HL-60 (cell line): ENCODE data around the gene ADAMTSL4.

ENCODE experiments used
- DNase-seq, 2 experiments: peaks; one replicate each; pipeline ENCODE4 v3.0.0-alpha.2; 2010 to 2020; ENCODE audit warnings: low read depth in 1 of 2, low spot score in 1 of 2
- H3K27ac ChIP-seq: fragments of 250-450 bp; sonication (Bioruptor Pico); replicated peaks from 2 replicates; pipeline ENCODE4 v1.5.1; 2020; ENCODE audit warnings: mild to moderate bottlenecking, moderate library complexity
- H3K27me3 ChIP-seq: fragments of 250-450 bp; sonication (Bioruptor Pico); 2 replicates; pipeline ENCODE4 v1.5.1; 2021; ENCODE audit warnings: mild to moderate bottlenecking, moderate library complexity; ENCODE audit not compliant: insufficient read depth, poor library complexity, severe bottlenecking
- H3K4me3 ChIP-seq: replicated peaks from 2 replicates; pipeline ENCODE4 v1.5.1; 2011; ENCODE audit warnings: mild to moderate bottlenecking, control low read depth, low read length; ENCODE audit not compliant: insufficient read depth
- GABPA ChIP-seq: IDR thresholded peaks from 2 replicates; pipeline ENCODE4 v1.6.1; 2012; ENCODE audit warnings: low read depth
- POLR2AphosphoS5 ChIP-seq: IDR thresholded peaks from 2 replicates; pipeline ENCODE4 v1.6.1; 2012; ENCODE audit warnings: low read depth
- SPI1 ChIP-seq: IDR thresholded peaks from 2 replicates; pipeline ENCODE4 v1.6.1; 2012; ENCODE audit warnings: low read depth, mild to moderate bottlenecking, borderline replicate concordance
- TF ChIP-seq, protein P1 (sequence below): IDR thresholded peaks from 2 replicates; pipeline ENCODE4 v1.6.1; 2012; ENCODE audit warnings: low read depth; ENCODE audit not compliant: insufficient replicate concordance
- TF ChIP-seq, protein P2 (sequence below): IDR thresholded peaks from one replicate; pipeline ENCODE4 v1.5.1; 2011; ENCODE audit warnings: low read length, control low read depth, inconsistent platforms; ENCODE audit not compliant: insufficient read depth

ADAMTSL4 gene

DNA sequence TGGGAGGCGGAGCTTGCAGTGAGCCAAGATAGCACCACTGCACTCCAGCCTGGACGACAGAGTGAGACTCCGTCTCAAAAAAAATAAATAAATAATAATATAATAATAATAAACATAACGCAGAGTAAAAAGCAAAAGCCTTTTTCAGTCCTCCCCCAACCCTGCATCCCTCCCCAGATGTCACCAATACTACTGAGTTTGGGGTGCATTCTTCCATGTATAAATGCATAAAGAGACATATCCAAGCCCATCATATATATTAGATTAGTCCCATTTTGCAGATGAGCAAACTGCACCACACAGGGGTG, 930 bp upstream of the ADAMTSL4 start:
- H3K27ac ChIP-seq: no peak overlapping the region
- peak overlapping the region; percentile 50 for H3K4me3 ChIP-seq

DNA sequence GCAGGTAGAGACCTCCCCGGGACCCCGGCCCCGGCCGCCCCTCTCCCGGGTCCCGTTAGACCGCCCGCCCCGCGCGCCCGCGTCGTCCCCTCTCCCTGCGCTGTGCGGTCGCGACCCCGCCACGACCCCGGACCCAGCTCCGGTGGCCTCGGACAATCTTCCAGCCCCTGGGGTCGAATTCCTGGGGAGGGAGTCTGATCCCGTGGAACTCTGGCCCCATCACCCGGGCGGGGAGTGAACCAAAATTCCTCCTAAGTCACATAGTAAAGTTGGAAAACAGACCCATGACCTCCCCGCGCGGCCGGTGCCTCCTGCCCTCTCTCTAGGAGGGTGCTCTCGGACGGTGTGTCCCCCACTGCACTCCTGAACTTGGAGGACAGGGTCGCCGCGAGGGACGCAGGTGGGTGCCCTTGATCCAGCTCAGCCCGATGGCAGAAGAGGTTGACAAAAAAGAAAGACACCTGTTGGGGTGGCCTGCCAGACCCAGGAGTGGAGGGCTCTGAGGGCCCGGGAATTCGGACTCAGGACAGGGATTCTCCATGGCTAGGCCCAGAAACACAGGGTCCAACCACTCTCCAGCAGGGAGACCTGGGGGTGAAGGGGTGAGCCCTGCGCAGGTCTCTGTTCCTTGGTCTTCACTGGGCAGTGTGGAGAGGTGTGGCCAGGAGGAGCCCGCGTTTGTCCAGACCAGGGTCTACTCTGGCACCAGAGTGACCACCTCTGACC, 451 bp downstream of the ADAMTSL4 start:
- no peaks in the 10 kb centered on the region for H3K27me3 ChIP-seq
- TF ChIP-seq POLR2AphosphoS5 (no peak), SPI1 (no peak), GABPA (no peak)
- TF ChIP-seq, protein P1, sequence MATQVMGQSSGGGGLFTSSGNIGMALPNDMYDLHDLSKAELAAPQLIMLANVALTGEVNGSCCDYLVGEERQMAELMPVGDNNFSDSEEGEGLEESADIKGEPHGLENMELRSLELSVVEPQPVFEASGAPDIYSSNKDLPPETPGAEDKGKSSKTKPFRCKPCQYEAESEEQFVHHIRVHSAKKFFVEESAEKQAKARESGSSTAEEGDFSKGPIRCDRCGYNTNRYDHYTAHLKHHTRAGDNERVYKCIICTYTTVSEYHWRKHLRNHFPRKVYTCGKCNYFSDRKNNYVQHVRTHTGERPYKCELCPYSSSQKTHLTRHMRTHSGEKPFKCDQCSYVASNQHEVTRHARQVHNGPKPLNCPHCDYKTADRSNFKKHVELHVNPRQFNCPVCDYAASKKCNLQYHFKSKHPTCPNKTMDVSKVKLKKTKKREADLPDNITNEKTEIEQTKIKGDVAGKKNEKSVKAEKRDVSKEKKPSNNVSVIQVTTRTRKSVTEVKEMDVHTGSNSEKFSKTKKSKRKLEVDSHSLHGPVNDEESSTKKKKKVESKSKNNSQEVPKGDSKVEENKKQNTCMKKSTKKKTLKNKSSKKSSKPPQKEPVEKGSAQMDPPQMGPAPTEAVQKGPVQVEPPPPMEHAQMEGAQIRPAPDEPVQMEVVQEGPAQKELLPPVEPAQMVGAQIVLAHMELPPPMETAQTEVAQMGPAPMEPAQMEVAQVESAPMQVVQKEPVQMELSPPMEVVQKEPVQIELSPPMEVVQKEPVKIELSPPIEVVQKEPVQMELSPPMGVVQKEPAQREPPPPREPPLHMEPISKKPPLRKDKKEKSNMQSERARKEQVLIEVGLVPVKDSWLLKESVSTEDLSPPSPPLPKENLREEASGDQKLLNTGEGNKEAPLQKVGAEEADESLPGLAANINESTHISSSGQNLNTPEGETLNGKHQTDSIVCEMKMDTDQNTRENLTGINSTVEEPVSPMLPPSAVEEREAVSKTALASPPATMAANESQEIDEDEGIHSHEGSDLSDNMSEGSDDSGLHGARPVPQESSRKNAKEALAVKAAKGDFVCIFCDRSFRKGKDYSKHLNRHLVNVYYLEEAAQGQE: no peak
- TF ChIP-seq, protein P2, sequence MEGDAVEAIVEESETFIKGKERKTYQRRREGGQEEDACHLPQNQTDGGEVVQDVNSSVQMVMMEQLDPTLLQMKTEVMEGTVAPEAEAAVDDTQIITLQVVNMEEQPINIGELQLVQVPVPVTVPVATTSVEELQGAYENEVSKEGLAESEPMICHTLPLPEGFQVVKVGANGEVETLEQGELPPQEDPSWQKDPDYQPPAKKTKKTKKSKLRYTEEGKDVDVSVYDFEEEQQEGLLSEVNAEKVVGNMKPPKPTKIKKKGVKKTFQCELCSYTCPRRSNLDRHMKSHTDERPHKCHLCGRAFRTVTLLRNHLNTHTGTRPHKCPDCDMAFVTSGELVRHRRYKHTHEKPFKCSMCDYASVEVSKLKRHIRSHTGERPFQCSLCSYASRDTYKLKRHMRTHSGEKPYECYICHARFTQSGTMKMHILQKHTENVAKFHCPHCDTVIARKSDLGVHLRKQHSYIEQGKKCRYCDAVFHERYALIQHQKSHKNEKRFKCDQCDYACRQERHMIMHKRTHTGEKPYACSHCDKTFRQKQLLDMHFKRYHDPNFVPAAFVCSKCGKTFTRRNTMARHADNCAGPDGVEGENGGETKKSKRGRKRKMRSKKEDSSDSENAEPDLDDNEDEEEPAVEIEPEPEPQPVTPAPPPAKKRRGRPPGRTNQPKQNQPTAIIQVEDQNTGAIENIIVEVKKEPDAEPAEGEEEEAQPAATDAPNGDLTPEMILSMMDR: no peak
- no peak for DNase-seq
- peak overlapping the region; percentile 50; the same call in 1 of the 2 replicates for H3K4me3 ChIP-seq
- no peak overlapping the region for H3K27ac ChIP-seq

More for the DNA sequence above, 930 bp upstream of the ADAMTSL4 start:
- TF ChIP-seq GABPA: no peak
- no peak for TF ChIP-seq SPI1
- TF ChIP-seq, protein P1: no peak
- TF ChIP-seq, protein P2: no peak
- TF ChIP-seq POLR2AphosphoS5: no peak
- no peaks in the 10 kb centered on the region for H3K27me3 ChIP-seq
- DNase-seq: no peak

DNA sequence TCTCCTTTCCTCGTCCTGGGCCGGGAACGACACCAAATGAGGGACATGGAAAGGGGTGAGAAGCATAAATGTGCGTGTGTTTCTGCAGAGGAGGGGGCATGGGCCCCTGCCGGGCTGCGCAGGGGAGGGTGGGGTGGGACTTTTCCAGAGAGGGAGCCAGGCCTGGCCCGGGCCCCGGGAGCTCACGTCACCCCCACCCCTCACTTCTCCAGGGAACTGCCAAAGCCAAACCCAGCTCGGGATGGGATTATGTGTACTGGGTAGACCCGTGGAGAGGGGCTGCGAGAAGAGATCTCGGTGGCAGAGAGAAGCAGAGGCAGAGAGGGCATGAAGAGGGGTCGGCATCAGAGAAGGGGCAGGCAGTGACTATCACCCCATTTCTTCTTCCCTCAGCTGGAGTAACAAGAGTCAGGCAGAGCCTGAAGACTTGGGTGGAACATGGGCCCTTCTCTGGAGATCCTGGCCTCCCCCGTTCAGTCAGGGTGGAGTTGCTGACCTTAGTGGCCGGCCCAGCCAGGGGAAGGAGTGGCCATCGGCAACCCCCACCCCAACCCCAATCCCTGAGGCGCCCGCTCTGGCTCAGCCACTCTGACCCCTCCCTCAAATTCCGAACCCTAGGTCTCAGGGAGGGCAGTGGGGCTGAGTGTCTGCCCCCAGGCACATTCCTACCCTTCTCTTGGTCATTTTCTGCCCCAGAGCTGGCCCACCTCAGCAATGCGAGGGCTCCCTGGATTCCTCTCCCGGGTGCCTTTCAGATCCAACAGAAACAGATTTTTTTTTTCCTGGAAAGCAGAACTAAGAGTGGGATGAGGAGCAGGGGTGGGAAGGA, 1.2 kb downstream of the ADAMTSL4 start:
- no peak for DNase-seq
- no peaks in the 10 kb centered on the region for H3K27me3 ChIP-seq
- H3K27ac ChIP-seq: no peak overlapping the region
- no peak overlapping the region for H3K4me3 ChIP-seq
- TF ChIP-seq SPI1 (no peak), POLR2AphosphoS5 (no peak), GABPA (no peak)
- TF ChIP-seq, protein P1: no peak
- TF ChIP-seq, protein P2: no peak
